Smooth muscle cell of the pulmonary artery (primary cell): ENCODE results near the gene CAMK2N2. TPM values are rescaled to one million over a fixed set of nuclear protein-coding genes. Genes with fewer than 3 reads are reported as not detected.

Experiments used
- total RNA-seq: library from RNA; depleted of rRNA; stranded (reverse); fragments of >200 nt; gene quantifications from 2 replicates; pipeline ENCODE4 v1.2.3, GENCODE V29; 2014

Gene CAMK2N2
- total RNA-seq: 0.13 TPM in 2 replicates

DNA sequence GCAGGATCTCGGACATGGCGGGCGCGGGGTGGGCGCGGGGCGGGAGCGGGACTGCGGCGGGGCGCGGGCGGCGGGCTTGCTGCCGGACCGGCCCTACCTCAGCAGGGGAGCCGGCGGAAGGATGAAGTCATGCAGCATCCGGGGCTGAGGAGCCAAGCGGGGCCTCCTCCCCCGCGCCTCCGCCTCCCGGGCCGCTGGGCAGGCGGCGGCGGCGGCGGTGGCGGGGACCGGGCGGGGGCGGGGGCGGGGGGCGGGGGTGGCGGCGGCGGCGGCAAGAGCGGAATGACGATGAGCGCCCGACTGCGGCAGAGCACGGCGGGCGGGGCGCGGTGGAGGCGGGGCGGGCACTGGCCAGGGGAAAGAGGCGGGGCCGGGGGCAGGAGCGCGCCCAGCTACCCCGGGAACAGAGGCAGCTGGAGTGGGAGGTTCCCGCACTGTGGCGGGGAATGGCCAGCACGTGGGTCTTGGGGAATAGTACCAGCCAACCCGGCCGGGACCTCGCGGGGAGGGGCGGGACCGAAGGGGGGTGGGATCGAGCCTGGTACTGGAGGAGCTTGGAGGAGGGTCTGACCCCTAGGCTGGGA lies at the start of gene CAMK2N2:
Gene CAMK2N2, minus strand, starts transcription at position 284 of the 584 bp plus-strand sequence. Its CDS starts 268 bp downstream, at position 16.

DNA sequence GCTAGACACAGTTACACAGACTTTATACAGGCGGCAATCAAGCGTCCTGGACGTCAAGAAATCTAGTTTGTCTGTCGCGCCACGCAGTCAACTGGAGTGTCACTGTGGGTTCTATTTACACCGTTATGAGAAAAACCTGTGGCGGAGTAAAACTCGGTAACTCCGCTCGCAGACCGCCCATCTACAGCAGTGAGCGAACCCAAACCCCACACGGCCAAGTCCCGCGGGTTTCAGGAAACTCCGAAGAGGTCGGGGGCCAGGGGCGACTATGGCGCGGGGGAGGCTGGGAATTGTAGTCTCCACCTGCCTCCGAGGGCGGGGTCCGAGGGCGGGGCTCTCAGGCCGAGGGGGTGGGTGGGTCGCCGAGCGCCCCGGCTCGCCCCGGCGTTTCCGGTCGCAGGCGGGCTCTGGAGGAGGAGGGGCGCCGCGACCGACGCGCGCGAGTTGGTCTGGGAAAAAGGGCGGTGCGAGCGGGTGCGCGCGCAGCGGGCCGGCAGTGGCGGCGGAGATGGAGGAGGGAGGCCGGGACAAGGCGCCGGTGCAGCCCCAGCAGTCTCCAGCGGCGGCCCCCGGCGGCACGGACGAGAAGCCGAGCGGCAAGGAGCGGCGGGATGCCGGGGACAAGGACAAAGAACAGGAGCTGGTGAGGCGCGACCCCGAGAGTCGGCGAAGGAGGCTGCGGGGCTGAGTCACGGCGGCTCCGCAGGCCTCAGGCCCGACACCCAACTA lies 37.6 kb upstream of the CAMK2N2 start, which contains the start of gene PSMD2:
Gene PSMD2, plus strand, starts transcription at position 483 of the 729 bp plus-strand sequence. Its CDS starts 26 bp downstream, at position 509.

DNA sequence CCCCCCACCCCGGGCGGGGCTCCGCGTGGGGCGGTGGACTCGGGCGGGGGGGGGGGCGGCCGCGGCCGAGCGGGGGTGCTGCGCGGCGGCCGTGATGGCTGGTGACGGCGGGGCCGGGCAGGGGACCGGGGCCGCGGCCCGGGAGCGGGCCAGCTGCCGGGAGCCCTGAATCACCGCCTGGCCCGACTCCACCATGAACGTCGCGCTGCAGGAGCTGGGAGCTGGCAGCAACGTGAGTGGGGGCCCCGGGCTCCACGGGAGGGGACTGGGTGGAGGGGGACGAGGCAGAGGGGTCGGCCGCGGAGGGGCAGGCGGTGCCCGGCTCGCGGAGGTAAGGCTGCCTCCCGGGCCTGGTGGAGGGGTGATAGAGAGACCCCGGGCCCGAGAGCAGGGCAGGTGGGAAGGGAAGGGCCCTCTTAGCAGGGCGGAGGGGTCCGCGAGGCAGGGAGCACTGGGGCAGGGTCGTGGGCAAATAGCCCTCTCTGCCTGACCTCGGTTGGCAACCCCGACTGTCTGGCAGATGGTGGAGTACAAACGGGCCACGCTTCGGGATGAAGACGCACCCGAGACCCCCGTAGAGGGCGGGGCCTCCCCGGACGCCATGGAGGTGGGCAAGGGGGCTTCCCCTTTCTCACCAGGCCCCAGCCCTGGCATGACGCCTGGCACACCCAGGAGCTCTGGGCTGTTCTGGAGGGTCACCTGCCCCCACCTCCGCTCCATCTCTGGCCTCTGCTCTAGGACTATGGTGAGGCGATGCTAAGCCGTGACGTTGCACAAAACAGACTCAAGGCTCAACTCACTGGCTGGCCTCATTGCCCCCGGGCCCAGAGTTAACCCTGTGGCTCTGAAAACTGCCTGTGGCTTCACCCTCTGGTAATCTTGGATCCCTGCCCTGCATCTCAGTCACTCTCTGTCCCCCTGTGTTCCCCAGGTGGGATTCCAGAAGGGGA lies 14.9 kb upstream of the CAMK2N2 start, which contains the start of gene ECE2:
Gene ECE2, plus strand, starts transcription at position 62 of the 950 bp plus-strand sequence. Its CDS starts 132 bp downstream, at position 194.

GRCh38 chr3:184249412-184250166 lies 11.8 kb downstream of the CAMK2N2 start, which contains the start of gene EEF1AKMT4:
Gene EEF1AKMT4, plus strand, starts transcription at chr3:184249672. Its CDS starts 23 bp downstream, at chr3:184249695.

GRCh38 chr3:184248454-184249411 lies 12.6 kb downstream of the CAMK2N2 start, which contains the start of gene ALG3:
Gene ALG3, minus strand, starts transcription at chr3:184248962. Its CDS starts 22 bp downstream, at chr3:184248940.

GRCh38 chr3:184229394-184230080 lies 31.8 kb downstream of the CAMK2N2 start, which contains the start of gene VWA5B2:
Gene VWA5B2, plus strand, starts transcription at chr3:184229585. Its CDS starts 944 bp downstream, at chr3:184230529.

Other genes starting within 250 kb of the CAMK2N2 start
- 18.9 and 22.9 TPM in 2 replicates for gene ABCC5, start 243.7 kb downstream of the CAMK2N2 start, total RNA-seq
- gene HTR3D, start 229.8 kb downstream of the CAMK2N2 start, total RNA-seq: not detected in 2 replicates
- not detected in 2 replicates for gene HTR3C, start 208.5 kb downstream of the CAMK2N2 start, total RNA-seq
- not detected in 2 replicates for gene HTR3E, start 164.5 kb downstream of the CAMK2N2 start, total RNA-seq
- gene EIF2B5, start 126.2 kb downstream of the CAMK2N2 start, total RNA-seq: 27.0 and 27.2 TPM in 2 replicates
- 45.7 and 57.3 TPM in 2 replicates for gene DVL3, start 106.2 kb downstream of the CAMK2N2 start, total RNA-seq
- 363 and 399 TPM in 2 replicates for gene AP2M1, start 86.7 kb downstream of the CAMK2N2 start, total RNA-seq
- 64.6 and 69.0 TPM in 2 replicates for gene ABCF3, start 75.4 kb downstream of the CAMK2N2 start, total RNA-seq
- gene VWA5B2, start 32.0 kb downstream of the CAMK2N2 start, total RNA-seq: 0.03 and 0.52 TPM in 2 replicates
- 43.6 and 51.5 TPM in 2 replicates for gene ALG3, start 12.6 kb downstream of the CAMK2N2 start, total RNA-seq
- 2.2 and 2.9 TPM in 2 replicates for gene EEF1AKMT4, start 11.9 kb downstream of the CAMK2N2 start, total RNA-seq
- 0.17 TPM in 1 of 2 replicates, not detected in the other for gene ECE2, start 14.5 kb upstream of the CAMK2N2 start, total RNA-seq
- gene PSMD2, start 37.7 kb upstream of the CAMK2N2 start, total RNA-seq: 314 and 468 TPM in 2 replicates
- 496 and 598 TPM in 2 replicates for gene EIF4G1, start 53.1 kb upstream of the CAMK2N2 start, total RNA-seq
- 26.5 and 44.6 TPM in 2 replicates for gene FAM131A, start 76.0 kb upstream of the CAMK2N2 start, total RNA-seq
- gene CLCN2, start 100.1 kb upstream of the CAMK2N2 start, total RNA-seq: 3.3 and 4.4 TPM in 2 replicates
- gene POLR2H, start 100.2 kb upstream of the CAMK2N2 start, total RNA-seq: 54.1 and 55.5 TPM in 2 replicates
- 0.10 and 0.46 TPM in 2 replicates for gene THPO, start 116.7 kb upstream of the CAMK2N2 start, total RNA-seq
- 1.5 and 10.9 TPM in 2 replicates for gene CHRD, start 118.5 kb upstream of the CAMK2N2 start, total RNA-seq